Measurements from ENCODE around the gene CATSPER3.

- TF ChIP-seq CTCF (IDR thresholded peaks at IDR 0.05; ENCODE audit: insufficient read depth, low read length) (no peak), POLR2AphosphoS5 (IDR thresholded peaks at IDR 0.05; ENCODE audit: low read depth) (no peak), REST (IDR thresholded peaks at IDR 0.05; ENCODE audit: insufficient replicate concordance, low read depth) (no peak), GABPA (IDR thresholded peaks at IDR 0.05; ENCODE audit: low read depth) (no peak)
These were observed 50.8 kb downstream of the CATSPER3 start for GRCh38 chr5:135018457-135018856.
